Uterus (tissue), 2 donors: ENCODE data around the gene ALDH1A1.

Experiments used
- CTCF ChIP-seq, 4 experiments: fragments of 200-600 bp in 2 of 4; fragments of 450-650 bp in 2 of 4; sonication (generic) in 2 of 4; IDR thresholded peaks; one replicate each; pipeline ENCODE4 v1.5.1; 2016 to 2019; ENCODE audit warnings: antibody characterized with exemption in 4 of 4, mild to moderate bottlenecking in 2 of 4, moderate library complexity in 1 of 4
- POLR2A ChIP-seq, 2 donors: fragments of 450-650 bp; IDR thresholded peaks; one replicate each; pipeline ENCODE4 v1.6.1; 2016; ENCODE audit warnings: antibody characterized with exemption in 2 of 2, mild to moderate bottlenecking in 1 of 2, moderate library complexity in 1 of 2

DNA sequence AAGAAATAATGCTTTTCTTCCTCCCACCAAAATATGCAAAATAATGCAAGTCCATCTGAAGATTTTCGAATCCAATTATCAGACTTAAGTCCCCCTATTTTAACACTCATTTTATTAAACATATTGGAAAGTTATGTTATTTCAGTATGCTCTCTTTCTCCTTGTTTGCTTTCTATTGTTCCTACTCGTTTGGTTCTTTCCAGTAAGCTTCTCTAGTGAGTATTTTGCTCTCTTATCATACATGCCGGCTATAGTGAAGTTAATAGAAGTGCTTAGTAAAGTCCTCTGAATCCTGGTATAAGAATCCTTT lies 517 bp downstream of the ALDH1A1 start:
- TF ChIP-seq CTCF (IDR thresholded peaks at IDR 0.05) (no peak), POLR2A (IDR thresholded peaks at IDR 0.05) (no peak)
